Liver (tissue), 9 donors: ENCODE measurements around the gene SS18L1. TPM values are rescaled to one million over a fixed set of nuclear protein-coding genes. Genes with fewer than 3 reads are reported as not detected.

Experiments
- DNase-seq: peaks from one replicate; pipeline ENCODE4 v3.0.0-alpha.2; 2017; ENCODE audit warnings: low spot score
- H3K27ac ChIP-seq, 2 donors: one replicate each; pipeline ENCODE4 v1.7.0; 2013; ENCODE audit warnings: inconsistent platforms in 2 of 2, low read length in 2 of 2, control low read depth in 1 of 2, low read depth in 1 of 2, mild to moderate bottlenecking in 1 of 2
- H3K27me3 ChIP-seq, 4 donors: one replicate each; pipeline versions ENCODE4 v1.6.1 to v1.7.0; 2013; ENCODE audit warnings: low read length in 3 of 4, inconsistent platforms in 1 of 4, mild to moderate bottlenecking in 1 of 4, moderate library complexity in 1 of 4; ENCODE audit not compliant: control insufficient read depth in 4 of 4, insufficient read depth in 4 of 4
- H3K36me3 ChIP-seq, 4 donors: one replicate each; pipeline versions ENCODE4 v1.6.1 to v1.7.0; 2013; ENCODE audit warnings: low read length in 3 of 4, mild to moderate bottlenecking in 3 of 4, low read depth in 1 of 4, moderate library complexity in 1 of 4; ENCODE audit not compliant: control insufficient read depth in 4 of 4, insufficient read depth in 3 of 4
- H3K4me1 ChIP-seq, 4 donors: one replicate each; pipeline versions ENCODE4 v1.6.1 to v1.7.0; 2013; ENCODE audit warnings: low read length in 3 of 4, mild to moderate bottlenecking in 3 of 4, moderate library complexity in 1 of 4; ENCODE audit not compliant: control insufficient read depth in 4 of 4, insufficient read depth in 4 of 4
- H3K4me3 ChIP-seq, 3 donors: one replicate each; pipeline versions ENCODE4 v1.6.1 to v1.7.0; 2013; ENCODE audit warnings: low read length in 3 of 3, control low read depth in 1 of 3, low read depth in 1 of 3, mild to moderate bottlenecking in 1 of 3
- H3K9ac ChIP-seq, 2 donors: one replicate each; pipeline ENCODE4 v1.7.0; 2013; ENCODE audit warnings: low read length in 2 of 2, mild to moderate bottlenecking in 2 of 2, moderate library complexity in 2 of 2, control low read depth in 1 of 2, low read depth in 1 of 2
- H3K9me3 ChIP-seq, 4 donors: one replicate each; pipeline versions ENCODE4 v1.6.1 to v1.7.0; 2013; ENCODE audit warnings: low read length in 3 of 4; ENCODE audit not compliant: control insufficient read depth in 4 of 4
- ATF3 ChIP-seq: IDR thresholded peaks from 2 replicates; pipeline ENCODE4 v1.6.1; 2016; ENCODE audit warnings: antibody characterized with exemption
- EGR1 ChIP-seq, 2 donors: IDR thresholded peaks; 2 replicates each; pipeline ENCODE4 v1.6.1; 2016 to 2018; ENCODE audit warnings: antibody characterized with exemption in 2 of 2, low read depth in 2 of 2
- FOXA1 ChIP-seq: IDR thresholded peaks from 2 replicates; pipeline ENCODE4 v1.6.1; 2016; ENCODE audit warnings: antibody characterized with exemption
- FOXA2 ChIP-seq: IDR thresholded peaks from 2 replicates; pipeline ENCODE4 v1.6.1; 2016; ENCODE audit warnings: antibody characterized with exemption
- GABPA ChIP-seq, 2 donors: IDR thresholded peaks in 1 of 2; conservative IDR thresholded peaks in 1 of 2; 2 replicates each; pipeline ENCODE4 v1.6.1; 2016; ENCODE audit warnings: antibody characterized with exemption in 2 of 2, mild to moderate bottlenecking in 1 of 2, moderate library complexity in 1 of 2
- HNF4A ChIP-seq, 2 donors: conservative IDR thresholded peaks; 2 replicates each; pipeline ENCODE4 v1.6.1; 2016; ENCODE audit warnings: antibody characterized with exemption in 2 of 2, mild to moderate bottlenecking in 2 of 2
- HNF4G ChIP-seq: IDR thresholded peaks from 2 replicates; pipeline ENCODE4 v1.6.1; 2016; ENCODE audit warnings: antibody characterized with exemption
- JUND ChIP-seq, 2 donors: IDR thresholded peaks; 2 replicates each; pipeline ENCODE4 v1.6.1; 2016; ENCODE audit warnings: antibody characterized with exemption in 2 of 2
- MAX ChIP-seq: IDR thresholded peaks from 2 replicates; pipeline ENCODE4 v1.6.1; 2016; ENCODE audit warnings: antibody characterized with exemption
- NR2F2 ChIP-seq: IDR thresholded peaks from 2 replicates; pipeline ENCODE4 v1.6.1; 2016; ENCODE audit warnings: antibody characterized with exemption
- RAD21 ChIP-seq, 2 donors: IDR thresholded peaks; 2 replicates each; pipeline ENCODE4 v1.6.1; 2016; ENCODE audit warnings: antibody characterized with exemption in 2 of 2, mild to moderate bottlenecking in 2 of 2
- RXRA ChIP-seq, 2 donors: IDR thresholded peaks; 2 replicates each; pipeline ENCODE4 v1.6.1; 2017 to 2018; ENCODE audit warnings: antibody characterized with exemption in 2 of 2, mild to moderate bottlenecking in 1 of 2
- SP1 ChIP-seq: IDR thresholded peaks from 2 replicates; pipeline ENCODE4 v1.6.1; 2018; ENCODE audit warnings: antibody characterized with exemption, mild to moderate bottlenecking
- TAF1 ChIP-seq: conservative IDR thresholded peaks from 2 replicates; pipeline ENCODE4 v1.6.1; 2016; ENCODE audit warnings: antibody characterized with exemption, mild to moderate bottlenecking
- YY1 ChIP-seq: IDR thresholded peaks from 2 replicates; pipeline ENCODE4 v1.6.1; 2016; ENCODE audit warnings: antibody characterized with exemption, mild to moderate bottlenecking
- WGBS: extraction: QIAGEN DNeasy Blood & Tissue Kit; methylation state at CpG from one replicate; pipeline ENCODE4 v1.1.7; 2013; 5-methylcytosine and 5-hydroxymethylcytosine counted together
- polyA plus RNA-seq, 2 donors: library from polyadenylated mRNA; stranded (reverse) in 1 of 2; unstranded in 1 of 2; fragments of 200-250 nt in 1 of 2; fragments of >200 nt in 1 of 2; fragmentation: Nextera tagmentation in 1 of 2; extraction: Ambion mirVana in 1 of 2; gene quantifications; one replicate each; pipeline versions ENCODE4 v1.2.1 to v1.2.3, GENCODE V29; 2013 to 2015
- total RNA-seq, 2 donors: library from RNA; depleted of rRNA; stranded (reverse); fragments of >200 nt; gene quantifications; one replicate each; pipeline ENCODE4 v1.2.3, GENCODE V29; 2014
- TF ChIP-seq, protein P1 (sequence below): IDR thresholded peaks from 2 replicates; pipeline ENCODE4 v1.6.1; 2016; ENCODE audit warnings: antibody characterized with exemption, mild to moderate bottlenecking
- TF ChIP-seq, protein P2 (sequence below): IDR thresholded peaks from 2 replicates; pipeline ENCODE4 v1.6.1; 2016; ENCODE audit warnings: antibody characterized with exemption
- donor health status: healthy.
- donor health status: healthy.
- donor health status: healthy.
- donor health status: healthy.
- donor health status: healthy.

SS18L1 gene
- total and polyA plus RNA-seq, 4 donors: 6.1 to 24.3 (median 16.7) TPM

DNA sequence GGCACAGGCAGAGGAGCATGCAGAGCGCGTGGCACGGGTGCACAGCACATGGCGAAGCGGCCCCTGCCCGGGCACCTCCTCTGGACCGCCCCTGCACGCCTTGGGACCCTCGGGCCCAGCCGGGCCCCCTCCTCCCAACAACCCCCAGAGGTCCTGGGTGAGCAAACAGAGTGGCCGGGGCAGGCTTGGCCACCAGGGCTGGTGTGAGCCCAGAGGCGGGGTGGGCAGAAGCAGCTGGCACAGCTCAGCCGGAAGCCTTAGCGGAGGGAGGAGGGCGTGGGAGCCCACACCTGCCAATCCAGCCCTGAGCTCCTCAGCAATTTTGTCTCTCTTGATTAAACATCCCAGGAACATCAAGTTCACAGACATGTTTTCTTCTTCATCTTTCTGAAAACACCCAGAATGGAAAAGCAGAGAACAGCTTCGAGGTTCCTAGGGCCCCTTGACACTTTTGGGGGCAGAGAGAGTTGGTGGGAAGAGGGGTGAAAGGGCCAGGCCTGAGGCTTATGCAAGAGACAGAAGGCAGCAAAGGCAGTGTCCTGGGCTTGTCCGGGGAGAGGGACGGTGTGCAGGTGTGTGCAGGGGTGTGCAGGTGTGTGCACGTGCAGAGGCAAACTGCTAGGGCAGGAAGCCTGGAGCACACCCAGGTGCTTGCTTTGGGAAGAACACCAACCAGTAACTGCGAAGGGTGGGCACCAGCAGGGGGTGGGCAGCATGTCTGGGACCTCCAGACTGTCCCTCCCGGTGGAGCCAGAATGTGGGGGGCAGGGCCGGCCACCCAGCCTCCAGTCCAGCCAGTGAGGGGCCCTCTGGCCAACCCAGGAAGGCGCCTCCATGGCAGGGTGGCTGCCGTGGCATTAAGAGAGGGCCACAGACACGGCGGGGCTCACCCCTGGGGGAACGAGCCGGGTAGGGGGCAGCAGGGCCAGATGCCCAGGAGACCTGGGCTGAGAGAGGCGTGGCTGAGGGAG lies 71.7 kb downstream of the SS18L1 start (continued):
- TF ChIP-seq, protein P1, sequence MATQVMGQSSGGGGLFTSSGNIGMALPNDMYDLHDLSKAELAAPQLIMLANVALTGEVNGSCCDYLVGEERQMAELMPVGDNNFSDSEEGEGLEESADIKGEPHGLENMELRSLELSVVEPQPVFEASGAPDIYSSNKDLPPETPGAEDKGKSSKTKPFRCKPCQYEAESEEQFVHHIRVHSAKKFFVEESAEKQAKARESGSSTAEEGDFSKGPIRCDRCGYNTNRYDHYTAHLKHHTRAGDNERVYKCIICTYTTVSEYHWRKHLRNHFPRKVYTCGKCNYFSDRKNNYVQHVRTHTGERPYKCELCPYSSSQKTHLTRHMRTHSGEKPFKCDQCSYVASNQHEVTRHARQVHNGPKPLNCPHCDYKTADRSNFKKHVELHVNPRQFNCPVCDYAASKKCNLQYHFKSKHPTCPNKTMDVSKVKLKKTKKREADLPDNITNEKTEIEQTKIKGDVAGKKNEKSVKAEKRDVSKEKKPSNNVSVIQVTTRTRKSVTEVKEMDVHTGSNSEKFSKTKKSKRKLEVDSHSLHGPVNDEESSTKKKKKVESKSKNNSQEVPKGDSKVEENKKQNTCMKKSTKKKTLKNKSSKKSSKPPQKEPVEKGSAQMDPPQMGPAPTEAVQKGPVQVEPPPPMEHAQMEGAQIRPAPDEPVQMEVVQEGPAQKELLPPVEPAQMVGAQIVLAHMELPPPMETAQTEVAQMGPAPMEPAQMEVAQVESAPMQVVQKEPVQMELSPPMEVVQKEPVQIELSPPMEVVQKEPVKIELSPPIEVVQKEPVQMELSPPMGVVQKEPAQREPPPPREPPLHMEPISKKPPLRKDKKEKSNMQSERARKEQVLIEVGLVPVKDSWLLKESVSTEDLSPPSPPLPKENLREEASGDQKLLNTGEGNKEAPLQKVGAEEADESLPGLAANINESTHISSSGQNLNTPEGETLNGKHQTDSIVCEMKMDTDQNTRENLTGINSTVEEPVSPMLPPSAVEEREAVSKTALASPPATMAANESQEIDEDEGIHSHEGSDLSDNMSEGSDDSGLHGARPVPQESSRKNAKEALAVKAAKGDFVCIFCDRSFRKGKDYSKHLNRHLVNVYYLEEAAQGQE: no peak
- TF ChIP-seq MAX: no peak
- no peak for TF ChIP-seq RXRA (IDR thresholded peaks at IDR 0.05)
- TF ChIP-seq GABPA (IDR thresholded peaks at IDR 0.05 in 1 of 2, conservative IDR thresholded peaks at IDR 0.05 in 1 of 2): no peak
- no peak for TF ChIP-seq FOXA2
- TF ChIP-seq HNF4A (conservative IDR thresholded peaks at IDR 0.05): no peak
- TF ChIP-seq JUND (IDR thresholded peaks at IDR 0.05): no peak

- H3K4me1 ChIP-seq: peaks cover 4 to 22% (median 13%) of the 10 kb centered on the region in 4 donors
- no peak overlapping the region for H3K9ac ChIP-seq
- no peak for DNase-seq
- H3K4me3 ChIP-seq: no peak overlapping the region
- no peak for TF ChIP-seq RAD21 (IDR thresholded peaks at IDR 0.05)
- TF ChIP-seq YY1: no peak
- TF ChIP-seq HNF4A (conservative IDR thresholded peaks at IDR 0.05): no peak
- TF ChIP-seq, protein P1: no peak
- no peak for TF ChIP-seq HNF4G
- TF ChIP-seq NR2F2: no peak
- TF ChIP-seq EGR1 (IDR thresholded peaks at IDR 0.05; ENCODE audit: low read depth in 2 of 2): no peak
- TF ChIP-seq, protein P2, sequence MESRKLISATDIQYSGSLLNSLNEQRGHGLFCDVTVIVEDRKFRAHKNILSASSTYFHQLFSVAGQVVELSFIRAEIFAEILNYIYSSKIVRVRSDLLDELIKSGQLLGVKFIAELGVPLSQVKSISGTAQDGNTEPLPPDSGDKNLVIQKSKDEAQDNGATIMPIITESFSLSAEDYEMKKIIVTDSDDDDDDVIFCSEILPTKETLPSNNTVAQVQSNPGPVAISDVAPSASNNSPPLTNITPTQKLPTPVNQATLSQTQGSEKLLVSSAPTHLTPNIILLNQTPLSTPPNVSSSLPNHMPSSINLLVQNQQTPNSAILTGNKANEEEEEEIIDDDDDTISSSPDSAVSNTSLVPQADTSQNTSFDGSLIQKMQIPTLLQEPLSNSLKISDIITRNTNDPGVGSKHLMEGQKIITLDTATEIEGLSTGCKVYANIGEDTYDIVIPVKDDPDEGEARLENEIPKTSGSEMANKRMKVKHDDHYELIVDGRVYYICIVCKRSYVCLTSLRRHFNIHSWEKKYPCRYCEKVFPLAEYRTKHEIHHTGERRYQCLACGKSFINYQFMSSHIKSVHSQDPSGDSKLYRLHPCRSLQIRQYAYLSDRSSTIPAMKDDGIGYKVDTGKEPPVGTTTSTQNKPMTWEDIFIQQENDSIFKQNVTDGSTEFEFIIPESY: no peak
- no peak for TF ChIP-seq RXRA (IDR thresholded peaks at IDR 0.05)
- no peak for TF ChIP-seq JUND (IDR thresholded peaks at IDR 0.05)
- no peak for TF ChIP-seq ATF3
- no peak for TF ChIP-seq FOXA1
- TF ChIP-seq TAF1: no peak
- TF ChIP-seq SP1: no peak
- TF ChIP-seq FOXA2: no peak
- TF ChIP-seq GABPA (IDR thresholded peaks at IDR 0.05 in 1 of 2, conservative IDR thresholded peaks at IDR 0.05 in 1 of 2): no peak
- TF ChIP-seq MAX: no peak
- 76% methylated on average over 40 of the region's 40 CpGs for WGBS
- H3K9me3 ChIP-seq: no peaks in the 10 kb centered on the region
- no peak overlapping the region for H3K27ac ChIP-seq
- H3K36me3 ChIP-seq: no peaks in the 10 kb centered on the region
- H3K27me3 ChIP-seq: peaks cover 5 to 9% (median 7%) of the 10 kb centered on the region in 4 donors
Observed at GRCh38 chr20:62215991-62216635, 72.5 kb downstream of the SS18L1 start.
